NOMO-1 (cell line): ENCODE data around the gene KIF22.
"Not testable (repeated sequence)": the region's sequence is repeated elsewhere in the genome, so short reads cannot be mapped to it uniquely, and the experiment has no call there.

ENCODE experiments used
- DNase-seq, 2 experiments: peaks; one replicate each; lab custom pipeline; 2025; ENCODE audit not compliant: unreplicated experiment in 2 of 2; lab: John Stamatoyannopoulos, UW

KIF22 gene

DNA sequence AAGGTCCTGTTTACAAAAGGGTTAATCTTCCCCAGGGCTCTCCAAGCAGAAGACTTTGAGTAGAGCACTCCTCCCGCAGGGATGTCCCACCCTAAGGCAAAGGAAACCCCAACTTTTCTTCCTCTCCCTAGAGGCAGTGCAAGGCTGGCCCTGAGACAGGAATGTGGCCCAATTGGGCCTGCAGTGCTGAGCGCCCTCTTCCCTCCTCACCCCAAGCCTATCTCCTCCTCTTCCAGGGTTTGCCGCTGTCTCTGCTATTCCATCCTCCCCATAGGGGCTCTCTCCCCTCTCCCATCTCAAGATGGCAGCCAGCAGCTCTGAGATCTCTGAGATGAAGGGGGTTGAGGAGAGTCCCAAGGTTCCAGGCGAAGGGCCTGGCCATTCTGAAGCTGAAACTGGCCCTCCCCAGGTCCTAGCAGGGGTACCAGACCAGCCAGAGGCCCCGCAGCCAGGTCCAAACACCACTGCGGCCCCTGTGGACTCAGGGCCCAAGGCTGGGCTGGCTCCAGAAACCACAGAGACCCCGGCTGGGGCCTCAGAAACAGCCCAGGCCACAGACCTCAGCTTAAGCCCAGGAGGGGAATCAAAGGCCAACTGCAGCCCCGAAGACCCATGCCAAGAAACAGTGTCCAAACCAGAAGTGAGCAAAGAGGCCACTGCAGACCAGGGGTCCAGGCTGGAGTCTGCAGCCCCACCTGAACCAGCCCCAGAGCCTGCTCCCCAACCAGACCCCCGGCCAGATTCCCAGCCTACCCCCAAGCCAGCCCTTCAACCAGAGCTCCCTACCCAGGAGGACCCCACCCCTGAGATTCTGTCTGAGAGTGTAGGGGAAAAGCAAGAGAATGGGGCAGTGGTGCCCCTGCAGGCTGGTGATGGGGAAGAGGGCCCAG lies 22.4 kb downstream of the KIF22 start:
- DNase-seq = no peak

DNA sequence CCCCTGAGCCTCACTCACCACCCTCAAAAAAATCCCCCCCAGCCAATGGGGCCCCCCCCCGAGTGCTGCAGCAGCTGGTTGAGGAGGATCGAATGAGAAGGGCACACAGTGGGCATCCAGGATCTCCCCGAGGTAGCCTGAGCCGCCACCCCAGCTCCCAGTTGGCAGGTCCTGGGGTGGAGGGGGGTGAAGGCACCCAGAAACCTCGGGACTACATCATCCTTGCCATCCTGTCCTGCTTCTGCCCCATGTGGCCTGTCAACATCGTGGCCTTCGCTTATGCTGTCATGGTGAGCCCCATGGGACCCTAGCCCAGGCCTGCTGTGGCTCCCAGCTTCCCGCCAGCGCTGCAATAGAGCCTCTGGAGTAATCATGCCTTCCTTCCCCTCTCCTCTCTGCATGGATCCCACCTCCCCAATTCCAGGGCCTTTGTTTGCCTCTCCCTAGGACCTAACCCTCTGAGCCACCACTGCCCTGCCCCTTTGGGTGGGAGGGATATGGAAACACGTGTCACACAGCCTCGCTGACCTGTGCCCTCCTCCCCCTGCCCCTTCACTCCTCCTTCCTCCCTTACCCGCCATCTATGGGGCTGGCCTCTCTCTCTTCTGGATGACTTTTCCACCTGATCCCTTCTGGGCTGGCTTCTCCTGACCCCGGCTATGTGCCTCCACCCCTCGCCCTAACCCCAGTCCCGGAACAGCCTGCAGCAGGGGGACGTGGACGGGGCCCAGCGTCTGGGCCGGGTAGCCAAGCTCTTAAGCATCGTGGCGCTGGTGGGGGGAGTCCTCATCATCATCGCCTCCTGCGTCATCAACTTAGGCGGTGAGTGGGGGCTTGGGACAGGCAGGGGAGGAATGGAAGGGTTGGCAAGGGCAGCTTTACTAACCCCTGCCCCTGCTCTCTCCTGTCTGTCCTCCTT lies 23.4 kb downstream of the KIF22 start:
- DNase-seq = no peak

DNA sequence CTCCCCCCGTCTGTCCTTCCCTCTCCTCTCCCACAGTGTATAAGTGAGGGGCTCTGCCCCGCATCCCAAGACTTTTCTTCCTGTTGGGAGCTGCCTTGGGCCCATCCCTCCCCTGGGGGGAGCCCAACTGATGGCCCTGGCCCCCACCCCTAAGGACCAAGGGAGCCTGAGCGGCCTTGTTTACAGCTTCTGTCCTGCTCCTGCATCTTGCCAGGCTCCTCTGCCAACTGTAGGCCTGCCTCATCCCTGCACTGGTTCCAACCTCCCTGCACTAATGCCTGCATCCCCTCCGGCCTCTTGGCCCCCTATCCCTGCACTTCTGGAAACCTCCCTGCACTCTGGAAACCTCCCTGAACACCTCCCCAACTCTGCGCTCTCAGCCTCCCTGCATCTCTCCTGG lies 24.0 kb downstream of the KIF22 start:
- no peak for DNase-seq

DNA sequence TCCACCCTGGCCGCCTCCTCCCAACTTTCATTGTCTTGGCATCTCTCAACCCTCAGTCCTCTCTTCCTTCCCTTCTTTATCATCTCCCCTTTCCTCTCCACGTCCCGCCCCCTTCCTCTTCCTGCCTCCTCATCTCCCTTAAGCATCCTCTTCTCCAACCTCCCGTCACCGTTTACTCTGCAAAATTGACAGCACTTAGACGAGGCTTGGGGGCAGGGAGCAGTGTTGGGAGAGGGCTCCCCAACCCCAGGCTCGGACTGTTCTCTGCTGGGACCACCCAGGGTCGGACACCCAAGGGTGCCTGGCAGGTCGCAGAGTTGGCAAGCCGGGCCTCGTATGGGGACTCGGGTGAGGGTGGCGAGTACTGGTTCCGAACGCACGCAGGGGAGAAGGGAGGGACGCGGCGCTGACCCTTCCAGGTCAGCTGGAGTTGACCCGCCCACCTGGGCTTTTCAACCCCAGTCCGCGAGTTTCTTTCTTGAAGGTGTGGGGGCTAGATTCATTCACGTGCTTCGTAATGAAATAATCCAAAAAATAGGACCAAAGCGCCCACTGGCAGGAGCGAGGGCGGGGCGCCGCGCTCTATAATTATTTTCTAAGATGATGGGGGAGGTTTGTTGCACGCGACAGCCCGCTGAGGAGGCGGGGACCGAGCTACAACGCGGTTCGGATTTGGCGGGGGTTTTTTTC lies 24.6 kb downstream of the KIF22 start:
- DNase-seq = peak in 1 of 2 experiments; percentile 67

DNA sequence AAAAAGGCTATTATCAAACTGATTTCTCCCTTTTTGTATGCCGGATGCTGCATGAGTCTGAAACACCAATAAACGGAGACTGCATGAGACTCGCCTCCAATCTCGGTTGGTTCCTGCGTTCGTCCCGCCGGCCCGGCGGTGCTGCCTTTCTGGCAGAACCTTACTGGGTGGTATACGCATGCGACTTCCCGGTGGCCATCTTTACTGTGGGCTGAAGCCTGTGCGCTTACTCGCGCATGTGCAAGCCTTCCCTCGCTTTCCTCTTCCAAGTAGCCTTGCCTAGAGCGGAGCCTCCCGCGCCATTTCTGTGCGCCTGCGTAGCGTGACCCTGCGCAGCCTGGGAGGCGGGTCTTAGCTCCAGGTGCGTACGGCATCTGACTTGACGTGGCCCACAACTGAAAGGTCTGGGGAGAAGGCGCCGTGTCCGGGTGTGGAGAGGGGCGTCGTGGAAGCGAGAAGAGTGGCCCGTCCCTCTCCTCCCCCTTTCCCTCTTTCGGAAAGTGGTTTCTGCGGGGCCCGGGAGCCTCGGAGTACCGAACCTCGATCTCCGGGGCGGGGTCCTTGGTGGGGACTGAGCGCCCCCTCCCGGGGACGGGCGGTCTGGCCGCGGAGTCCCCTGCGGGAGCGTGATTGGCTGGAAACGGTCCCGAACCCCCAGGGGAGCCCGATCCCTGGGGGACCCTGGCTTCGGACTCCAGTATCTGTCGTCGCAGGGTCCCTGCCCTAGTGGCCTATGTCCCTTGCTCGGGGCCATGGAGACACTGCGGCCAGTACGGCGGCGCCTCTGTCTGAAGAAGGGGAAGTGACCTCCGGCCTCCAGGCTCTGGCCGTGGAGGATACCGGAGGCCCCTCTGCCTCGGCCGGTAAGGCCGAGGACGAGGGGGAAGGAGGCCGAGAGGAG lies 25.5 kb downstream of the KIF22 start, which contains the start of gene PAGR1:
Gene PAGR1 (plus strand): TSS at position 360 of the 901 bp plus-strand sequence. CDS start 374 bp downstream, at position 734.
- peak; percentile 97 to 98 for DNase-seq

DNA sequence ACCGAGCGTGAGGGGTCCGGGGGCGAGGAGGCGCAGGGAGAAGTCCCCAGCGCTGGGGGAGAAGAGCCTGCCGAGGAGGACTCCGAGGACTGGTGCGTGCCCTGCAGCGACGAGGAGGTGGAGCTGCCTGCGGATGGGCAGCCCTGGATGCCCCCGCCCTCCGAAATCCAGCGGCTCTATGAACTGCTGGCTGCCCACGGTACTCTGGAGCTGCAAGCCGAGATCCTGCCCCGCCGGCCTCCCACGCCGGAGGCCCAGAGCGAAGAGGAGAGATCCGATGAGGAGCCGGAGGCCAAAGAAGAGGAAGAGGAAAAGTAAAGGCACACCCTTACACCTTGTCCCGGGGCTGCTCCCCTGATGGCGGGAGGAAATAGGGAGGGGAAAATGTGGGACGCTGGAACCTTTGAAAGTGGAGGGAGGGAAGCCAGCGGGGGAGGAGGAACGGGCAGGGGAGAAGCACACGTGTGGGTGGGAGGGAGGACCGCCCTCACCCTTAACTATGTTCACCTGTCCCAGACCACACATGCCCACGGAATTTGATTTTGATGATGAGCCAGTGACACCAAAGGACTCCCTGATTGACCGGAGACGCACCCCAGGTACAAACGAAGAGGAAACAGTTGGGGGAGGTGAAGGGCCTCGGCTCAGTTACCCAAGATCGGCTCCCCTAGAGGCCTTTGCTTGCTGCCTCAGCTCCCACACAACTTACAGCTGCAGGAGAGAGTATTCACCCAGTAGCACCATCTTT lies 26.3 kb downstream of the KIF22 start:
- peak; percentile 43 to 62 for DNase-seq

DNA sequence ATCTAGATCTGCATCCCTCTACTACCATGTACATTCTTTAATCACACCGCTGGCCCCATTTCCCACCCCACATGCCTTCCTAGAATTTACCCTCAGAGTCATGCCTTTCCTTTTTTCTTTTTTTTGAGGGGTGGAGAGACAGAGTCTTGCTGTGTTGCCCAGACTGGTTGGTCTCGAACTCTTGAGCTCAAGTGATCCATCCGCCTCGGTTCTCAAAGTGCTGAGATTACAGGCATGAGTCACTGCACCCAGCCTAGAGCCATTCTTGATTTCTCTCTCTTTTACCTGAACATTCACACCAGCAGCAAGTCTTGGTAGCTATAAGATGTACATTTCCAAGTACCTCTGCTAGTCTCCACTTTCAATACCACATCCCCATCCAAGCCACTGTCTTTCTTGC lies 27.5 kb downstream of the KIF22 start:
- no peak for DNase-seq

DNA sequence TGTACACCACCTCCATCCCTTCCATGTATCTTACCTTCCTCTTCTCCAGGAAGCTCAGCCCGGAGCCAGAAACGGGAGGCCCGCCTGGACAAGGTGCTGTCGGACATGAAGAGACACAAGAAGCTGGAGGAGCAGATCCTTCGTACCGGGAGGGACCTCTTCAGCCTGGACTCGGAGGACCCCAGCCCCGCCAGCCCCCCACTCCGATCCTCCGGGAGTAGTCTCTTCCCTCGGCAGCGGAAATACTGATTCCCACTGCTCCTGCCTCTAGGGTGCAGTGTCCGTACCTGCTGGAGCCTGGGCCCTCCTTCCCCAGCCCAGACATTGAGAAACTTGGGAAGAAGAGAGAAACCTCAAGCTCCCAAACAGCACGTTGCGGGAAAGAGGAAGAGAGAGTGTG lies 29.0 kb downstream of the KIF22 start:
- DNase-seq = no peak

DNA sequence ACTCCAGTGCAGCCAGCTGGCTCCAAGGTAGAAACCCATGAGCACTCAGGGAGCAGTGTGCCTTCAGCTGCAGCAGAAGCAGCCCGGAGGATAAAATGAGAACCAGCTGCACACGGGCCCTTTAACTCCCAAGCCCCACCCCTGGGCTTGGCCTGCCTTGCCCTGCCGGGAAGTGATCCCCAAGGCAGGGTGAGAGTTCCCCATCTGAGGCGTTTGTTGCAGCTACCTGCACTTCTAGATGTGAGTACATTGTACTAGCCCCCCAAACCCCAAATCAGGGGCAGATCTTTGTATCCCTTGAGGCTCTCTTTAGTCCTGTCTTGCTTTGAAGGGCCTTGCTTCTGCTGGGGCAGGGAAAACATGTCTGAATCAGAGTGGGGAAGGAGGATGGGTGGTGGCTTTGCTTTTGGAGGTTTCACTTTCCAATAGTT lies 29.7 kb downstream of the KIF22 start, which contains the start of gene MVP:
Gene MVP (plus strand): TSS at position 192 of the 431 bp plus-strand sequence. CDS start 10,088 bp downstream, outside the sequence.
- peak; percentile 68 to 71 for DNase-seq

DNA sequence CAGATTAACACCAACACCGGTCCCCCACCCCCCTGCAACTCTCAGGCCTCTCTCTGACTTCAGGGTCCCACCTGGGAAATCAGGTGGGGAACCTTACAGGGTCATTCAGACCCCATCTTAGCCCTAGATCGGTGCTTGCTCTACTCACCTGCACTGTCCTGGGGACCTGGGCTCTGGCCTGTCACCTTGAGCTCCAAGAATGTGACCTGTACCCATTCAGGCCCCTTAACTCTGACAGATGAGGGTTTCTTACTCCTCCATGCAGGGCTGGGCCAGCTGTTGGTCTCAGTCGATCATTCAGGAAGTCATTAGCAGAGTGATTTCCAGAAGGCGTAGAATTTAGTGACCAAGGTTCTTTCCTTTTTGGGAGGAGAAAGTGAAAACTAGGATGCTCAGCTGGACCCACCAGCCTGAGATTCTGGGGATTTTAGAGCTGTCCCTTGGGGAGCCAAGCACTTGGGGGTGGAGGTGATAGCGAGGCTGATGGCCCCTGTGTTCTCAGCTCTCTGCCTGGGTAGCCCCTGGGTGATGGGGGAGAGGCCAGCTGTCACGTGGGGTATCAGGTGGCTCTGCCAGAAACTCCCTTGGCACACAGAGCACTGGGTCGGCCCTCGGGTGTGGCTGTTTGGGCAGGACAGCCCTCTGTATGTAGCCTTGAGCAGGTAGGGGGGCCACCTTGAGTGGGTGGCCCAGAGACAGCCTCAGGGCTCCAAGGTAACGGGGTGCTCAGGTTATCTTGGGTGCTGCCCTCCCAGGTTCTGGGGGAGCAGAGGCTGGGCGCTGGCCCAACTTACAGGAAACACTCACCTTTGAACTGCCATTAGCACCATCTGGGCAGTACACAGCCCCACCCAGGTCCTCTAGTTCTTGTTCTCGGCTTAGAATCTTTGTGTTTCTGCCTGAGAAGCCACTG lies 30.4 kb downstream of the KIF22 start:
- peak in 1 of 2 experiments; percentile 14 for DNase-seq

DNA sequence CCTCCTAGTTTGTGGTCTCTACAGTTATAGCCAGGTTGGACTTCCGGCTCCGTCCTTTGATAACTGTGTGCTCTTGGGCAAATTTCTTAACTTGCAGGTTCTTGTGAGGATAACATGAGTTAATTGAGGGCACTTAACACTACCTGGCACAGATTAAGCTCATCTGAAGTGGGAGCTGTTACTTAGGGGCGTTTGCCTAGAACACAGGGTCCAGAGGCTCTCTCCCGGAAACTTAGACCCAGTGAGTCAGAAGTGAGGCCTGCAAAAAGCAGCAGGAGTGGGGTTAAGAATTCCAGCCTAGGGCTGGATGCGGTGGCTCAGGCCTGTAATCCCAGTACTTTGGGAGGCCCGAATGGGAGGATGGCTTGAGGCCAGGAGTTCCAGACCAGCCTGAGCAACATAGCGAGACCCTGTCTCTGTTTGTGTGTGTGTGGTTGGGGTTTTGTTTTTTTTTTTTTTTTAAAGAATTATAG lies 31.1 kb downstream of the KIF22 start:
- DNase-seq = no peak

DNA sequence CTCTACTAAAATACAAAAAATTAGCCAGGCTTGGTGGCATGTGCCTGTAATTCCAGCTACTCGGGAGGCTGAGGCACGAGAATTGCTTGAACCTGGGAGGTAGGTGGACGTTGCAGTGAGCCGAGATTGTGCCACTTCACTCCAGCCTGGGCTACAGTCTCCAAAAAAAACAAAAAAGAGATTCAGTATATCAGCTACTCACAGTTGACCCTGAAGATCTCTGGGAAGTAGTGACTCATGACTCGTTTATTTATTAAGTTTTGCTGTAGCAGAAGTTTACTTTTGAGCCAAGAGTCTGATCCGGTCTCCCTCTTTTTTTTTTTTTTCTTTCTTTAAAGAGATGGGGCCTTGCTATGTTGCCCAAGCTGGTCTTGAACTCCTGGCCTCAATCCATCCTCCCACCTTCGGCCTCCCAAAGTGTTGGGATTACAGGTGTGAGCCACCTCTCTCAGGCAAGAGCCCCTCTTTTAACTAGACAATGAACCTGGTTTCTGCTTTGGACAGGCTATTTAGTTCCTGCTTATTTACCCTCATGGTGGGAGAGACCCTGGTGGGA lies 34.1 kb downstream of the KIF22 start:
- DNase-seq = no peak

DNA sequence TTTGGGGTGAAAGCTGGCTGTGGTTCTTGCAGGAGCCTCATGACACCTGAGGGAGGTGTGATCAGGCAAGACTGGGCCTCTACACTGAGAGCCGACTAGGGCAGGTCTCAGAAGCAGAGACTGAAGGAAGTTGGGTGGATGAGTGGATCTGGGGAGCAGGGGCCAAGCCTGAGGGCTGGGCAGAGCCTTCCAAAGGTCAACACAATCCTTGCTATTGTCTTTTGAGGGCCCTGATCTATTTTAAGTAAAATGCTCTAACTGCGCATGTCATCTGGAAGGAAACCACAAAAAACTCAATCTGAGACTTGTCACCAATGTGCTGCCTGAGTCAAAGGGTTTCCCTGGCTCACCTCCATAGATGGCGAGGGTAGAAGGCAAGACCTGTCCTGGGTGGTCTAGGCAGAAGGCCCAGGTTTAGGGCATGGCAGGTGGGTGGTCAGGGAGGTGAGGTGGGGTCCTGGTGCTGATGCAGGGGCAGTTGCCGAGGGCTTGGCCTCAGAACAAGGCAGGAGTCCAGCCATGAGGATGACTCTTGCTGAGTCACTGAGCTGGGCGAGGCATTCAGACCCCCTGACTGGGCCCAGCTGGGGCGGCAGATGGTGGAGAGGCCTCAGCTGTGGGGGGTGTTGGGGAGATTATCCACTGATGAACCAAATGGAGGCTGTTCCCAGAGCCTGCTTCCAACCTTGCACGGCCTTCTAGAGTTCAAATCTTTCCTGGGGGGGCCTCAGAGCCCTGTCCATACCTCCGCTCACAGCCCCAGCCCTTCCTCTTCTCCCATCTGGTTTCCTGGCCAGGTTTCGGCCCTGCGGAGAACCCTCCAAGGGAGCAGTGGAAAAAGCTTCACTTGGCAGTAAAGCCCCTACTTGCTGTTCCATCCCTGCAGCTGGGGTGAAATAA lies 34.8 kb downstream of the KIF22 start:
- no peak for DNase-seq

DNA sequence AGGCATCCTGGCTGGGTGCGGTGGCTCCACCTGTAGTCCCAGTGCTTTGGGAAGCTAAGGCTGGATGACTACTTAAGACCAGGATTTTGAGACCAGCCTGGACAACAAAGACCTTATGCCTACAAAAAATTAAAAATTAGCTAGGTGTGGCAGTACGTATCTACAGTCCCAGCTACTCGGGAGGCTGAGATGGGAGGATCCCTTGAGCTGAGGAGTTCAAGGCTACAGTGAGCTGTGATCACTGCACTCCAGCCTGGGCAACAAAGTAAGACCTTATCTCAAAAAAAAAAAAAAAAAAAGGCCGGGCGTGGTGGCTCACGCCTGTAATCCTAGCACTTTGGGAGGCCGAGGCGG lies 35.8 kb downstream of the KIF22 start:
- no peak for DNase-seq

DNA sequence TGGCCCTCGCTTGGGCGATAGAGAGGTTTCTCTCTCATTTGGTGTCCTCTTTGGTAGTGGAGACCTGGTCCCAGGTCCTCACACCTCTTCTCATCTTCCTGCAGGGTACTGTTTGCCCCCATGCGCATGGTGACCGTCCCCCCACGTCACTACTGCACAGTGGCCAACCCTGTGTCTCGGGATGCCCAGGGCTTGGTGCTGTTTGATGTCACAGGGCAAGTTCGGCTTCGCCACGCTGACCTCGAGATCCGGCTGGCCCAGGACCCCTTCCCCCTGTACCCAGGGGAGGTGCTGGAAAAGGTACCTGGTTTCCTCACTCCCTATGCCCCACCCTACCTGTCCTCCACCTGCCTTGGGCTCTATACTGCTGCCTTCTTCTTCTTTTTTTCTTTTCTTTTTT lies 40.2 kb downstream of the KIF22 start:
- DNase-seq = no peak

DNA sequence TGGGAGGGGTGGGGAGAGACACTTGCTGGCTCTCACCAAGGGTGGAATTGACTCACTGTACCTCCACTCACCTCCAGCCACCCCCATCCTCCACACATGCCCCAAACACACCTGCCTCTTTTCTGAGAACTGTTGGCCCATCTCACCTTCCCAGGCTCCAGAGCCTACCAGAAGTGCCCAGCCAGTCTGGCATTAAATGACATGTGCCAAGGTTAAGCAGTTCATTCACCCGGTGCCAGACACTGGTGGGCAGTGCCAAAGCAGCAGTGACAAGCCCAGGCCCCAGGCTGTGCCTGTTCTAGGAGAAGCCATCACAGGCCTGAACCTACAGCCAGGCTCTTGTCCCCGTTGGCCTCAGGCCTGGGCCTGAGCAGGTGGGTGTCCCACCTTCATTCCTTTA lies 40.9 kb downstream of the KIF22 start:
- DNase-seq = no peak

DNA sequence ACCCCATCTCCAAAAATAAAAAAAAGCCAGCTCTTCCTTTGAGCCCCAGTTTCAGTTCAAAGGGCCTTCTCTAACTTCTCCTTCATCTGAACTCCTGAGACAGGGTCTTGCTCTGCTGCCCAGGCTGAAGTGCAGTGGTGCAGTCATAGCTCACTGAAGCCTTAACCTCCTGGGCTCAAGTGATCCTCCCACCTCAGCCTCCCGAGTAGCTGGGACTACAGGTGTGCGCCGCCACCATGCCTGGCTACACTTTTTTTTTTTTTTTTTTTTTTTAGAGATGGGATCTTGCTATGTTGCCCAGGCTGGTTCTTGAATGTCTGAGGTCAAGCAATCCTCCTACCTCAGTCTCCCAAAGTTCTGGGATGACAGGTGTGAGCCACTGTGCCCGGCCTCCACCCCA lies 42.7 kb downstream of the KIF22 start:
- not testable (repeated sequence) for DNase-seq
